ENCODE data around the gene ZBTB46.

ZBTB46 gene

GRCh38 chr20:63828124-63828523 lies 2.9 kb downstream of the ZBTB46 start:
- H3K9me3 ChIP-seq, result no peaks in the 10 kb centered on the region
- peaks cover 17 to 19% of the 10 kb centered on the region in 2 experiments for H3K4me1 ChIP-seq (ENCODE audit: control insufficient read depth in 1 of 2, insufficient read depth in 1 of 2, low read depth in 1 of 2, low read length in 1 of 2)
- H3K27ac ChIP-seq, result no peak overlapping the region
- no peaks in the 10 kb centered on the region for H3K36me3 ChIP-seq
- H3K27me3 ChIP-seq, result peaks cover 84% of the 10 kb centered on the region
- H3K4me3 ChIP-seq (ENCODE audit: low read depth in 1 of 2, low read length in 1 of 2), result no peak overlapping the region
- TF ChIP-seq CTCF (IDR thresholded peaks at IDR 0.05), result no peak

- H3K9me3 ChIP-seq, result no peaks in the 10 kb centered on the region
Observed at GRCh38 chr20:63826753-63827152, 4.3 kb downstream of the ZBTB46 start.

GRCh38 chr20:63825331-63826118 lies 5.5 kb downstream of the ZBTB46 start:
- H3K9me3 ChIP-seq, result no peaks in the 10 kb centered on the region
- H3K27me3 ChIP-seq, result peaks cover 82% of the 10 kb centered on the region

More at GRCh38 chr20:63826753-63827152, 4.3 kb downstream of the ZBTB46 start:
- TF ChIP-seq CTCF (IDR thresholded peaks at IDR 0.05), result no peak
- Histone ChIP-seq H3K4me1 (ENCODE audit: control insufficient read depth in 1 of 2, insufficient read depth in 1 of 2, low read depth in 1 of 2, low read length in 1 of 2) (peaks cover 12 to 13% of the 10 kb centered on the region in 2 experiments), H3K27me3 (peaks cover 84% of the 10 kb centered on the region), H3K36me3 (no peaks in the 10 kb centered on the region), H3K4me3 (ENCODE audit: low read depth in 1 of 2, low read length in 1 of 2) (no peak overlapping the region), H3K27ac (no peak overlapping the region)

GRCh38 chr20:63823691-63824311 lies 7.3 kb downstream of the ZBTB46 start:
- no peak overlapping the region for H3K27ac ChIP-seq
- no peaks in the 10 kb centered on the region for H3K4me1 ChIP-seq (ENCODE audit: control insufficient read depth in 1 of 2, insufficient read depth in 1 of 2, low read depth in 1 of 2, low read length in 1 of 2)
- no peak overlapping the region for H3K4me3 ChIP-seq (ENCODE audit: low read depth in 1 of 2, low read length in 1 of 2)
- no peaks in the 10 kb centered on the region for H3K9me3 ChIP-seq
- H3K27me3 ChIP-seq, result peaks cover 64% of the 10 kb centered on the region
- no peaks in the 10 kb centered on the region for H3K36me3 ChIP-seq
- TF ChIP-seq CTCF (IDR thresholded peaks at IDR 0.05), result no peak

More at GRCh38 chr20:63825331-63826118, 5.5 kb downstream of the ZBTB46 start:
- H3K27ac ChIP-seq, result no peak overlapping the region
- no peak overlapping the region for H3K4me3 ChIP-seq (ENCODE audit: low read depth in 1 of 2, low read length in 1 of 2)
- TF ChIP-seq CTCF (IDR thresholded peaks at IDR 0.05), result no peak
- no peaks in the 10 kb centered on the region for H3K36me3 ChIP-seq
- H3K4me1 ChIP-seq (ENCODE audit: control insufficient read depth in 1 of 2, insufficient read depth in 1 of 2, low read depth in 1 of 2, low read length in 1 of 2), result peaks cover 9 to 10% of the 10 kb centered on the region in 2 experiments

- Histone ChIP-seq H3K27me3 (peaks cover 58% of the 10 kb centered on the region), H3K4me1 (ENCODE audit: control insufficient read depth in 1 of 2, insufficient read depth in 1 of 2, low read depth in 1 of 2, low read length in 1 of 2) (no peaks in the 10 kb centered on the region), H3K4me3 (ENCODE audit: low read depth in 1 of 2, low read length in 1 of 2) (no peak overlapping the region), H3K9me3 (no peaks in the 10 kb centered on the region), H3K36me3 (no peaks in the 10 kb centered on the region), H3K27ac (no peak overlapping the region)
- no peak for TF ChIP-seq CTCF (IDR thresholded peaks at IDR 0.05)
Observed at GRCh38 chr20:63822276-63822696, 8.8 kb downstream of the ZBTB46 start.

Measured in neutrophil (primary cell).